Measurements from ENCODE around the gene CAPN13.

CAPN13 gene

DNA sequence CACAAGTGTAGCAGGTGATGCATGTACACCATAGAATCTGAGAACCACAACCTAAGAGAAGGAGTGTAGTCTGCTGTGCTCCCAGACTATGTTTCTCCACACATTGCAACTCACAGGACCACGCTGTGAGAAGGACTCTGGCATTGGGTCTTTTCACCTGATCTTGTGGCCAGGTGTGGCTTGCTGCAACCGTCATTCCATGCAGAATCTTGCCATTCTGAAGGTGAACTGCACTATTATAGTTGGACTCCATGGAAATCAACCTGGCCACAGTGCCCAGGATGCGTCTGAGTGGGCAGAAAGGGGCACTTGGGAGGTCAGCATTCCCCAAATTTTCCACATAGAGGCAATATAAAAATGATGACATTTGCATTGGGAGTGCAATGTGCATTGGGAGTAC lies 122.2 kb downstream of the CAPN13 start:
- Mint-ChIP-seq H3K27ac (no peak overlapping the region), H3K4me1 (ENCODE audit: low read depth) (no peaks in the 10 kb centered on the region), H3K4me3 (no peak overlapping the region), H3K9me3 (no peaks in the 10 kb centered on the region), H3K27me3 (no peaks in the 10 kb centered on the region), H3K36me3 (ENCODE audit: low read depth) (no peaks in the 10 kb centered on the region)
- no peak for DNase-seq

DNA sequence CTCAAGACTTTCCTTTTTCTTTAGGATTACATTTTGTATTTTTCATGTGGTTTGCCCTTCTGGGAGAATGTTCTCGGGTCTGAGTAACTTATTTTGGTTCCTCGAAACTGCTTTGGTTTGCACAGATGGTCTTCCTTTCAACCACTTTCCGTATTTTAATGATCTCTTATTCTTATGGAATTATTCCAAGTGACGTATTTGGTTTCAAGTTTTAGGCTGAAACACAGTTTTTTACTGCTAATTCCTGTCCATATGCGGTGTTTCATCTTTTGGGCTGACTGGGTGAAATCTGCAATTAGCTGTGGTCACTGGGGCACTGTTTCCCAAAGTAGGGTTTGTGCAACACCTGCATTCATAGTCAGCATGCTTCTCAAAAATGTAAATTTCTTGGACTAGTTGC lies 122.7 kb downstream of the CAPN13 start:
- no peak for DNase-seq
- no peaks in the 10 kb centered on the region for H3K36me3 Mint-ChIP-seq (ENCODE audit: low read depth)
- no peaks in the 10 kb centered on the region for H3K9me3 Mint-ChIP-seq
- no peaks in the 10 kb centered on the region for H3K4me1 Mint-ChIP-seq (ENCODE audit: low read depth)
- no peak overlapping the region for H3K4me3 Mint-ChIP-seq
- H3K27me3 Mint-ChIP-seq, result no peaks in the 10 kb centered on the region
- H3K27ac Mint-ChIP-seq, result no peak overlapping the region

DNA sequence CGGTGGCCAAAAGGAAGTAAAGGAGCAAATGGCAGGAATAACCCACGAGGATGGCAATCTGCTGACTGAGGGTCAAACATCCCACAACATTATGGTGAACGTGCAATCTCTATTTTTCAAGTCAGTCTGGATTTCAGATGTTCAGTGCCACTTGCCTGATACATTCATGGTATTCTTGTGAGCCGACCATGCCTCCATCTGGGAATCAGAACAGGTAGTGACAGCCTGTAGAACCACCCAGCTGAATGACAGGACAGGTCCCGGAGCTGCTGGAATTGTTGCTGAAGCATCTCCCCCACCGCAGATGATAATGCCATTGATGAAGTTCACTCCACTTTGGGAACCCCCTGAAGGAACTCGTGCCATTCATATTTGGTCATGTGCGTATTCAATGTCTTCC lies 123.2 kb downstream of the CAPN13 start:
- Mint-ChIP-seq H3K36me3 (ENCODE audit: low read depth) (no peaks in the 10 kb centered on the region), H3K9me3 (no peaks in the 10 kb centered on the region), H3K4me1 (ENCODE audit: low read depth) (no peaks in the 10 kb centered on the region), H3K27me3 (no peaks in the 10 kb centered on the region), H3K4me3 (no peak overlapping the region), H3K27ac (no peak overlapping the region)
- no peak for DNase-seq

DNA sequence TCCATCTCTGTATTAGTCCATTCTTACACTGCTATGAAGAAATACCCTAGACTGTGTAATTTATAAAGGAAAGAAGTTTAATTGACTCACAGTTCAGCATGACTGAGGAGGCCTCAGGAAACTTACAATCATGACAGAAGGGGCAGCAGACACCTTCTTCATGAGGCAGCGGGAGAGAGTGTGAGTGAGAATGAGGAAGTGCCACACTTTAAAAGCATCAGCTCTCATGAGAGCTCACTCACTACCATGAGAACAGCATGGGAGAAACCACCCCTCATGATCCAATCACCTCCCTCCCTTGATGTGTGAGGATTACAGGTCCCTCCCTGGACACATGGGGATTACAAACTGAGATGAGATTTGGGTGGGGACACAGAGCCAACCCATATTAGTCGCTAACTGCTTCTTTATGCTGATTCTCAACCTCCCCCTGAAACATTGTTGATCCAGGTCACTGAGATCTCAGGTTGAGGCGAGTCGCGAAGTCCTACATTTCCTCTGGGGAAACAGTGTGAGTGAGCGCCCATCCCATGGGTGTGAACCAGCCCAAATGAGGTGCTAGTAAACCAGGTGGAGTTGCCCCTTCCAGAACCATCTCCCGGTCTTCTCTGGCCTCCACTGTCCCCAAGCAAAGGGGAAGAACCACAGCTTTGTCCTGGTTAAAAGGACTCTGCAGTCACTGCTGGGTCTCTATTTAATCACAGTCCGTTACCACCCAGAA lies 123.8 kb downstream of the CAPN13 start:
- H3K27ac Mint-ChIP-seq, result no peak overlapping the region
- H3K9me3 Mint-ChIP-seq, result no peaks in the 10 kb centered on the region
- DNase-seq, result no peak
- no peaks in the 10 kb centered on the region for H3K36me3 Mint-ChIP-seq (ENCODE audit: low read depth)
- H3K27me3 Mint-ChIP-seq, result no peaks in the 10 kb centered on the region
- no peaks in the 10 kb centered on the region for H3K4me1 Mint-ChIP-seq (ENCODE audit: low read depth)
- no peak overlapping the region for H3K4me3 Mint-ChIP-seq

DNA sequence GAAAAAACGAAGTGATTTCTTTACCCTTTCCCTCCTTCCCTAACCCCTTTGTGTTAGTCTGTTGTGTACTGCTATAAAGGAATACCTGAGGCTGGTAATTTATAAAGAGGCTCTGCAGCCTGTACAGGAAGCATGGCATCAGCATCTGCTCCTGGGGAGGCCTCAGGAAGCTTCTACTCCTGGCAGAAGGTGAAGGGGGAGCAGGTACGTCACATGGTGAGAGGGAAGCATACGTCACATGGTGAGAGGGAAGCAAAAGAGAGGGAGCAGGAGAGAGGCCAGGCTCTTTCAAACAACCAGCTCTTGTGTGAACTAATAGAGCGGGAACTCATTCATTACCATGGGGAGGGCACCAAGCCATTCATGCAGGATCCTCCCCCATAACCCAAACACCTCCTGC lies 126.2 kb downstream of the CAPN13 start:
- H3K4me3 Mint-ChIP-seq, result no peak overlapping the region
- H3K9me3 Mint-ChIP-seq, result no peaks in the 10 kb centered on the region
- no peaks in the 10 kb centered on the region for H3K27me3 Mint-ChIP-seq
- no peak overlapping the region for H3K27ac Mint-ChIP-seq
- DNase-seq, result no peak
- H3K4me1 Mint-ChIP-seq (ENCODE audit: low read depth), result no peaks in the 10 kb centered on the region
- H3K36me3 Mint-ChIP-seq (ENCODE audit: low read depth), result no peaks in the 10 kb centered on the region

DNA sequence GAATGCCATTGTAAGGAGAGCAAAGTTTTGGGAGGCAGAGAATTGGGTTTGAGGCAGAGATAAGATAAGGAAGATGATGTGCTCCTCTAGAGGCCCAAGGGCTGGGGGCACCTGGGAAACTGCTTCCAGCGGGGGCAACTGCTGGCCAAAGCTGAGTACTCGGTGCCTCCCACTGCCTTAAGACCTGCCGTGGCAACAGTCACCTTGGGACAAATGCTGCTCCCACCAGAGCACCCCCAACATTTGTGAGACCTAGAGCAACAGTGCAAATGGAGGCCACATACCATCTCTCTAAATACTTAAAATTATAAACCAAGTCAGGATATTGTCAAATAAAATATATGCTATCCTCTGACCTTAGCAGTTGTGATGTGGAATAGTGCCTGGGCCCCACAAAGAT lies 127.1 kb downstream of the CAPN13 start:
- DNase-seq, result no peak
- no peaks in the 10 kb centered on the region for H3K36me3 Mint-ChIP-seq (ENCODE audit: low read depth)
- H3K4me1 Mint-ChIP-seq (ENCODE audit: low read depth), result no peaks in the 10 kb centered on the region
- no peaks in the 10 kb centered on the region for H3K9me3 Mint-ChIP-seq
- H3K4me3 Mint-ChIP-seq, result no peak overlapping the region
- H3K27ac Mint-ChIP-seq, result no peak overlapping the region
- H3K27me3 Mint-ChIP-seq, result no peaks in the 10 kb centered on the region

DNA sequence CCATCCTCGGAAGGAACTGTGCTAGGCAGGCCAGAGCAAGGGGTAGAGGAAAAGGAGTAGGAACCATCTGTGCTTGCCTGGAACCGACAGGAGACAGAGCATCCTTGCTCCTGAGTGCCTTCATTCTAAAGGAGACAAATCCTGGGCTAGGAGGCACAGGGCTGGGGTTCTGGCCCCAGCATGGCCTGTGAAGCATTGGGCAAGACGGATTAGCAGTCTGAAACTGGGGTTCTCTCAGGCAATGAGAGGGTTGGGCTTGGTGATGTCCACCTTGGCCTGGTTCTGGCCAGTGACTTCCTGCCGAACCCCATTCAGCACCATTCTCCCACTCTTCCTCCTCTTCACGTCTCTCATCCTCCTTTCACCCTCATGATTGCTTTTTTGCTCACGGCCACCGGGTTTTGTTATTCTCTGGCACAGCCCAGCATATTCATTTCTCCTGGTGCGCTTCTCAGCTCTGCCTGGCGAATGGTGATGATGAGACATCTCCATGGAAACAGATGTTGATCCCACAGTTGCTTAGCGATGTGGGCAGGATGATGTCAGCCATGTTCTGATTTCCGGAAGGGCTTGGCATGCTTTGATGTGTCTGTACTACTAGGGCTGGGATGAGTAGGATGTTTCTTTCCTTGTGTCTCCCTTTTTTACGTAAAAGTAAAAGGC lies 127.7 kb downstream of the CAPN13 start:
- Mint-ChIP-seq H3K4me1 (ENCODE audit: low read depth) (no peaks in the 10 kb centered on the region), H3K36me3 (ENCODE audit: low read depth) (no peaks in the 10 kb centered on the region), H3K27me3 (no peaks in the 10 kb centered on the region), H3K27ac (no peak overlapping the region), H3K9me3 (no peaks in the 10 kb centered on the region), H3K4me3 (no peak overlapping the region)
- DNase-seq, result no peak

DNA sequence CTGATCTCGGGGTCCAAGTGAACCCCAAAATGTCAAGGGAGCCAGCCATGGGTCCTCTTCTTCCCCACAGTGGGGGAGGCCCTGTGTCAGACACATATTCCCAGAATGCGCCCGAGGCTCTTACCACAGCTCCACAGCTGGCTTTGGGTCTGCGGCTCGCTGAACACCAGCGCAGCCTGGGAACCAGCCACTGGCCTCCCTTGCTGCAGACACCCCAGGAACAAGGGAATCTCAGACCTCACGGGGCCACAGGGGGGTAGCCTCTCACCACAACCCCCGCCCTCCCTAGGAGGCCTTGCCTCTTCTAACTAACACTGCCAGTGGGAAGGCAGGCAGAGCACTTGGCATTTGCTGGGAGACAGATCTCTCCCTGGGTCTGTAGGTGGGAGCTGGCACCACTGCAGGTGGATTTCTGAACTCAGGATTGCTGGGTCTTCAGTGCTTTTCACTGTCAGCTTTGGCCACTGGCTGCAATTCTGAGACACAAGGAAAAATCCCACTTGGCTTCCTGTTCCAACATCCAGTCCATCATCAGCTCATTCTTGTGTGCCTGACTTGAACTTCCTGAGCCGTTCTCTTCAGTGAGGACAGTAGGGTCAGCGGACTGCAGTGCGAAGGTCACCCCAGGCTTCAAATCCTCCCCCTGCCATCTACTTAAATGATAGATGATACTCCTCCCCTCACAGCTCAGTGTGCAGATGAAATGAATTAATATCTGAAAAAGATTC lies 128.7 kb downstream of the CAPN13 start:
- Mint-ChIP-seq H3K9me3 (no peaks in the 10 kb centered on the region), H3K4me3 (no peak overlapping the region), H3K36me3 (ENCODE audit: low read depth) (no peaks in the 10 kb centered on the region), H3K4me1 (ENCODE audit: low read depth) (no peaks in the 10 kb centered on the region), H3K27ac (no peak overlapping the region), H3K27me3 (no peaks in the 10 kb centered on the region)
- no peak for DNase-seq

DNA sequence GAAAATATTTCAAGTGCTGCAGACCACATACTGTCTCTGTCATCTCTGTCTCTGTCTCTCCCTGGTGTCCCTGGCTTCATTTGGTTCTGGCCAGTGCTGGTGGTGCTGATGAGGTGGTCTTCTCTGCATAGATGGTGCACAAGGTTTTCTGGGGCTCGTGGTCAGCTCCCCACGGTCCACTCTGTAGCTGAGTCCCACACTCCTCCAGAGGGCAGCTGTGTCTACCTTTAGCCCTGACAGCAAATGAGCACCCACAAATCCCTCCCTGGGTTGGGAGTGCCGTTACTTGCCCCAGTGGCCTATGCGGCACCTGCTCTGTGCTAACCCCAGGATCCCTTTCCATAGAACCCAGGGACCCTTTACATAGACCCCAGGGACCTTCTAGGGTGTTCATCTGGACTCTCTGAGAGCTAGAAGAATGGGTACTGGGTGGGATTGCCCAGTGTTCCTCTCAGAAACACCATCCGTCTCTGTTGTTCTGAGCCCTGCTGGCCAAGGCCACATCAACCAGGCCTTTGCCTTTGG lies 129.3 kb downstream of the CAPN13 start:
- no peaks in the 10 kb centered on the region for H3K27me3 Mint-ChIP-seq
- no peak overlapping the region for H3K4me3 Mint-ChIP-seq
- DNase-seq, result no peak
- no peaks in the 10 kb centered on the region for H3K4me1 Mint-ChIP-seq (ENCODE audit: low read depth)
- no peaks in the 10 kb centered on the region for H3K36me3 Mint-ChIP-seq (ENCODE audit: low read depth)
- H3K9me3 Mint-ChIP-seq, result no peaks in the 10 kb centered on the region
- H3K27ac Mint-ChIP-seq, result no peak overlapping the region

DNA sequence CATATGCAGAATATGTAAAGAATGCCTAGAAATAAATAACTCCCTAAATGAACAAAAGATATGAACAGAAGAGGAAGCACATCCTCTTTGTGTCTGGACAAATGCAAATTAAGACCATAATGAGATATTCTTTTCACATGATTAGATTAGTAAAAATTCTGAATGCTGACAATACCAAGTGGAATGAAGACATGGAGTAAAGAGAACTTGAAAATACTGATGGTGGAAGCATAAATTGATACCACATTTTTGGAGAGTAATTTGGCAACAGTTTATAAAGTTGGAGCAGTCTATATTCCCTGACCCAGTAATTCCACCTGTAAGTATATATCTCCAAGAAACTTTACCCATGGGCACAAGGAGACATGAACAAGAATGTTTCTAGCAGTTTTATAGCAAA lies 130.0 kb downstream of the CAPN13 start:
- Mint-ChIP-seq H3K4me3 (no peak overlapping the region), H3K4me1 (ENCODE audit: low read depth) (no peaks in the 10 kb centered on the region)

DNA sequence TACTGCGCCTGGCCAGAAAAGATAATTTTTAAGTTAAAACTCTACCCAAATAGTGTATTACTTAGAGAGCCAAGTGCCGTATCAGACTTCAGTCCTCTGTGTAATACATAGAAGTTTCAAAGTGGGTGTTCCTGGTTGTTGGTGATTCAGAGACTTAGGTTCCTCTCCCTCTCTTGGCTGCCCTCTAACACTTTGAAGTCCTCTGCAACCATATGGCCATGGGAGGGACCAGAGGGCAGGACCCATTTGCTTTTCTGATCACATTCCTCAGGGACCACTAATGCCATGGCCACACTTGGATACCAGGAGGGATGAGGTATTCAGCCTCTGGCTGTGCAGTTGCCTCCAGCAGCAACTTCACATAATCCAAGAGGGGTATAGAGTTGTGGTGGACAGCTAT lies 131.5 kb downstream of the CAPN13 start:
- Mint-ChIP-seq H3K36me3 (ENCODE audit: low read depth) (no peaks in the 10 kb centered on the region), H3K27ac (no peak overlapping the region), H3K4me3 (no peak overlapping the region), H3K4me1 (ENCODE audit: low read depth) (no peaks in the 10 kb centered on the region), H3K27me3 (peaks cover 6% of the 10 kb centered on the region), H3K9me3 (no peaks in the 10 kb centered on the region)
- no peak for DNase-seq

More for the DNA sequence above, 130.0 kb downstream of the CAPN13 start:
- no peak for DNase-seq
- peaks cover 4% of the 10 kb centered on the region for H3K27me3 Mint-ChIP-seq
- H3K9me3 Mint-ChIP-seq, result no peaks in the 10 kb centered on the region
- no peak overlapping the region for H3K27ac Mint-ChIP-seq
- H3K36me3 Mint-ChIP-seq (ENCODE audit: low read depth), result no peaks in the 10 kb centered on the region

DNA sequence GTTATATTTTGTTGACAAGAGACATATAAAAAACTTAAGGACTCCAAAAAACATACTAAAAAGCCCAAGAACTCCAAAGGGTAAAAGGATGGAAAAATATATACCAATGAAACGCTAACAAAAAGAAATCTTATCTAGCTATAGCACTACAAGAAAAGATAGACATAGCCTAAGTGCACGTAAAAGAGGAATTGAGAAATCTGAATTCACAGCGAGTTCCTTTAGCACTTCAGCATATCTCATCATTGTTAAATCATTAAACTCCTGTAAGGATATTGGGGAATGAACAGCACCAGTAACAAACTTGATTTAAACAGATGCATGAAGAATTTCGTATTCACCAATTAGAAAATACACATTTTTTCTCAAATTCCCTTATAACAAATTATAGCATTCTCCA lies 134.1 kb downstream of the CAPN13 start:
- H3K36me3 Mint-ChIP-seq (ENCODE audit: low read depth), result no peaks in the 10 kb centered on the region
- H3K27ac Mint-ChIP-seq, result no peak overlapping the region
- DNase-seq, result no peak
- peaks cover 17% of the 10 kb centered on the region for H3K9me3 Mint-ChIP-seq
- H3K27me3 Mint-ChIP-seq, result peaks cover 6% of the 10 kb centered on the region
- no peak overlapping the region for H3K4me3 Mint-ChIP-seq
- H3K4me1 Mint-ChIP-seq (ENCODE audit: low read depth), result no peaks in the 10 kb centered on the region

Measured in activated T-cell treated with anti-CD3 and anti-CD28 coated beads, Interleukin-2, amount 50 U/mL, for 24 hours (primary cell).